Measurements from ENCODE around the gene NEUROD2. TPM values are rescaled to one million over a fixed set of nuclear protein-coding genes. Genes with fewer than 3 reads are reported as not detected.

The NEUROD2 gene
- total RNA-seq, 1 donor from 2014 or later: not detected

- ATAC-seq: peak in 1 of 2 donors; percentile 2
- no peaks in the 10 kb centered on the region for H3K9me3 ChIP-seq
- no peak overlapping the region for H3K4me3 ChIP-seq
- intact Hi-C loops (cut with DNase I): no loop called here
- H3K27me3 ChIP-seq (ENCODE audit: low read depth): peaks cover 34% of the 10 kb centered on the region
- DNase-seq: no peak
- H3K4me1 ChIP-seq: peaks cover 14% of the 10 kb centered on the region
- TF ChIP-seq CTCF (IDR thresholded peaks at IDR 0.05): no peak
- peak overlapping the region; percentile 53 for H3K27ac ChIP-seq
- H3K36me3 ChIP-seq: no peaks in the 10 kb centered on the region
Observed at GRCh38 chr17:39629494-39629880, 21.8 kb upstream of the NEUROD2 start.

- H3K4me1 ChIP-seq: peaks cover 11% of the 10 kb centered on the region
- H3K27me3 ChIP-seq (ENCODE audit: low read depth): peaks cover 34% of the 10 kb centered on the region
- ATAC-seq (peak; percentile 74 to 76), DNase-seq (peak; percentile 79)
- H3K9me3 ChIP-seq: no peaks in the 10 kb centered on the region
- no peak overlapping the region for H3K4me3 ChIP-seq
- H3K36me3 ChIP-seq: no peaks in the 10 kb centered on the region
- peak overlapping the region; percentile 53 for H3K27ac ChIP-seq
- intact Hi-C loops (cut with DNase I): no loop called here
- TF ChIP-seq CTCF (IDR thresholded peaks at IDR 0.05): no peak
Observed at GRCh38 chr17:39628655-39629493, 21.2 kb upstream of the NEUROD2 start.

GRCh38 chr17:39627712-39628516 is 20.2 kb upstream of the NEUROD2 start:
- ATAC-seq: peak in 1 of 2 donors; percentile 4
- H3K4me3 ChIP-seq: peak overlapping the region; percentile 49
- intact Hi-C loops (cut with DNase I): no loop called here

GRCh38 chr17:39627047-39627711 is 19.5 kb upstream of the NEUROD2 start:
- intact Hi-C loops (cut with DNase I): no loop called here
- peaks cover 20% of the 10 kb centered on the region for H3K4me1 ChIP-seq
- peak overlapping the region; percentile 25 for H3K27ac ChIP-seq
- H3K27me3 ChIP-seq (ENCODE audit: low read depth): peaks cover 32% of the 10 kb centered on the region
- H3K9me3 ChIP-seq: no peaks in the 10 kb centered on the region
- no peak for ATAC-seq
- TF ChIP-seq CTCF (IDR thresholded peaks at IDR 0.05): no peak
- H3K36me3 ChIP-seq: no peaks in the 10 kb centered on the region
- DNase-seq: no peak
- peak overlapping the region; percentile 49 for H3K4me3 ChIP-seq

More at GRCh38 chr17:39627712-39628516, 20.2 kb upstream of the NEUROD2 start:
- peaks cover 16% of the 10 kb centered on the region for H3K4me1 ChIP-seq
- peaks cover 34% of the 10 kb centered on the region for H3K27me3 ChIP-seq (ENCODE audit: low read depth)
- no peak for TF ChIP-seq CTCF (IDR thresholded peaks at IDR 0.05)
- no peaks in the 10 kb centered on the region for H3K36me3 ChIP-seq
- H3K27ac ChIP-seq: peak overlapping the region; percentile 53
- DNase-seq: no peak
- no peaks in the 10 kb centered on the region for H3K9me3 ChIP-seq

Data from lower lobe of right lung (tissue), 2 donors.